GM12872 (cell line): ENCODE data around the gene CACNB1.

Experiments used
- TF ChIP-seq, protein P1 (sequence below): IDR thresholded peaks from 3 replicates; pipeline ENCODE4 v1.5.1; 2011; ENCODE audit warnings: low read depth, mild to moderate bottlenecking, low read length, moderate library complexity; ENCODE audit not compliant: insufficient read depth

Gene CACNB1

DNA sequence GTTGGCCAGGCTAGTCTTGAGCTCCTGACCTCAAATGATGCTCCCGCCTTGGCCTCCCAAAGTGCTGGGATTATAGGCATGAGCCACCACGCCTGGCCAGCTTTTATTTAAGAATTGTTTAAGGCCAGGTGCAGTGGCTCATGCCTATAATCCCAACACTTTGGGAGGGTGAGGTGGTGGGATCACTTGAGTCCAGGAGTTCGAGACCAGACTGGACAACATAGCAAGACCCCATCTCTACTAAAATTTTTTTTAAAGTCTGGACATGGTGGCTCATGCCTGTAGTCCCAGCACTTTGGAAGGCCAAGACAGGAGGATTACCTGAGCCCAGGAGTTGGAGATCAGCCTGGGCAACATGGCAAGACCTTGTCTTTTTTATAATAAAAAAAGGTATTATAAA lies 51.2 kb downstream of the CACNB1 start:
- TF ChIP-seq, protein P1, sequence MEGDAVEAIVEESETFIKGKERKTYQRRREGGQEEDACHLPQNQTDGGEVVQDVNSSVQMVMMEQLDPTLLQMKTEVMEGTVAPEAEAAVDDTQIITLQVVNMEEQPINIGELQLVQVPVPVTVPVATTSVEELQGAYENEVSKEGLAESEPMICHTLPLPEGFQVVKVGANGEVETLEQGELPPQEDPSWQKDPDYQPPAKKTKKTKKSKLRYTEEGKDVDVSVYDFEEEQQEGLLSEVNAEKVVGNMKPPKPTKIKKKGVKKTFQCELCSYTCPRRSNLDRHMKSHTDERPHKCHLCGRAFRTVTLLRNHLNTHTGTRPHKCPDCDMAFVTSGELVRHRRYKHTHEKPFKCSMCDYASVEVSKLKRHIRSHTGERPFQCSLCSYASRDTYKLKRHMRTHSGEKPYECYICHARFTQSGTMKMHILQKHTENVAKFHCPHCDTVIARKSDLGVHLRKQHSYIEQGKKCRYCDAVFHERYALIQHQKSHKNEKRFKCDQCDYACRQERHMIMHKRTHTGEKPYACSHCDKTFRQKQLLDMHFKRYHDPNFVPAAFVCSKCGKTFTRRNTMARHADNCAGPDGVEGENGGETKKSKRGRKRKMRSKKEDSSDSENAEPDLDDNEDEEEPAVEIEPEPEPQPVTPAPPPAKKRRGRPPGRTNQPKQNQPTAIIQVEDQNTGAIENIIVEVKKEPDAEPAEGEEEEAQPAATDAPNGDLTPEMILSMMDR: no peak

DNA sequence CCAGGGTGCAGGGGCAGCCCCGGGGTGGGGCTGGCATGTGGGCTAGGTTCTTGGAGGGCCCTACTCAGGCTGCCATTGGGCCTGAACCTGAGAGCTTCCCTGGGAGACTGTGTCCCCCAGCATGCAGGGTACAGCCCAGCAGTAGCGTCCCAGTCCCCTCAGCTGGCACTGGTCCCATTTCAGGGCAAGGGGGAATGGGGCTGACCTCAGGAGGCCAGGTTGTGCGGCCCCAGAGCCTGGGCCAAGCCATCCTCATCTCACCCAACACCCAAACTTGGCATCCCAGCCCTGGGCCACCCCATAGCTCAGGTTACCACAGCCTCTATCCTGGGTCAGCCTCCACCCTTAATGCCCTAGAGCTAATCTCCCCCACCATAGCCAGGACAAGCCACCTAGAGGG lies 52.3 kb downstream of the CACNB1 start:
- TF ChIP-seq, protein P1: no peak

DNA sequence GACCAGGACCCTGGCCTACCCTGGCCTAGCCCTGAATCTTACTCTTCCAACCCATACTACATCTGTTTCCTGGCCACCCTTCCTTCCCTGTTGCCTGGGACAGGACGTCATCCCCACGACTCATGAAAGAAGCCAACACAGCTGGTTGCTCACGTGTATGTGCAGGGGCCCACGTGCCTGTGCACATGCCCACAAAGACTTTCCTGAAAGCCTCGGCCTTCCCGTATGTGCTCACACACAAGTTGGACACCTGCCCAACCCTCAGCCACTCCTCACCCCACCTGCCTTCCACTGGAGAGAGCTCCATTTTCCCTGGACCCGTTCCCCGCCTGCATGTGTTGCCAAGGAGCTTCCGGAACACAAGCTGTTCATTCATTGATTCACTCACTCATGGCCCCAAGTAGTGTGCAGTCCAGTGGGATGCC lies 53.0 kb downstream of the CACNB1 start:
- TF ChIP-seq, protein P1: no peak

DNA sequence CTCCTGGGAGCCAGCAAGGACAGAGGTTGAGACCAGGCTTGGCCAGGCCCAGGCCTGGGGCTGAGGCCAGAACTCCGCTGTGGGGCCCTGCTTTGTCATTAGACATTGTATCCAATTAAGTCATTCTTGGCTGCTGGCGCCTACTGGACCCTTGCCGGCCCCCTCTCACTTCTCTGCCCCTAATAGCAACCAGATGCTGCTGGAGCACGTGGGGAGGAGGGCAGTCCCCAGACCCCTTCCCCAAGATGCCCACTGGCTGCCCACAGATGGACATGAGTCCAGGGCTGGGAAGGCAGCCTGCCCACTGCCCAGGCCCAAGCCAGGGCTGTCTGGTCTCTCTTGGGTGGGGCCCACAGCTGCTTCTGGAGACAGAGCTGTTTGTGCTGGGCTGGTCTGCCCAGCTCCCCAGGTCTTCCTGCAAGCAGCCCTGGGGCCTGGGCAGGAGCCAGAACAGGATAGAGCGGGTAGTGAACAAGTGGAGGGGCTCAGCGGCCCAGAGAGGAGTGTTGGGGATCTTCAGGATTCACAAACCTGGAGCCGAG lies 53.8 kb downstream of the CACNB1 start:
- TF ChIP-seq, protein P1: no peak

DNA sequence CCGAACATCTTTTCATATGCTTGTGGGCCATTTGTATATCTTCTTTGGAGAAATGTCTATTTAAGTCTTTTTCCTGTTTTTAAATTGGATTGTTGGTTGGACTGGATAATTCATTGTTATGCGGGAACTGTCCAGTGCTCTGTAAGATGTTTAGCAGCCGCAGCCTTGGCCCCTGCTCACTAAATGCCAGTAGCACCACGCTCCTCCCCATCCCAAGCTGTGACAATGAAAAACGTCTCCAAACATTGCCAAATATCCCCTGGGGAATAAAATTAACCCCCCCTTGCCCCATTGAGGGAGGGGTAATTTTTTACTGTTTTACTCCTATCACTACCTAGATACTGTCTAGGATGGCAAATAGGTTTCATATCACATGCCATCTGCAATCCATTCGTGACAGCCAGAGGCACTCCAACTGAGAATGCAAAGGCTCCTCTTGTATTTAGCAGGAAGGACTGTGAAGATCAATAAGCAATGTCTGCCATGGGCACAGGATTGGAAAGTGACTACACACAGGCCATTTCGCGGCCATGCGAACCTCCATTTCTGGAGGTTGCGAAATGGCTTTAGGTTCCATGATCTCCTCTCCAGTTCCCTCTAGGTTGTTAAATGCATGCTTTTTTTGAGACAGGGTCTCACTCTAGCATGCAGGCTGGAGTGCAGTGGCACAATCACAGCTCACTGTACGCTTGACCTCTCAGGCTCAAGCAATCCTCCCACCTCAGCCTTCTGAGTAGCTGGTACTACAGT lies 55.4 kb downstream of the CACNB1 start:
- TF ChIP-seq, protein P1: no peak

DNA sequence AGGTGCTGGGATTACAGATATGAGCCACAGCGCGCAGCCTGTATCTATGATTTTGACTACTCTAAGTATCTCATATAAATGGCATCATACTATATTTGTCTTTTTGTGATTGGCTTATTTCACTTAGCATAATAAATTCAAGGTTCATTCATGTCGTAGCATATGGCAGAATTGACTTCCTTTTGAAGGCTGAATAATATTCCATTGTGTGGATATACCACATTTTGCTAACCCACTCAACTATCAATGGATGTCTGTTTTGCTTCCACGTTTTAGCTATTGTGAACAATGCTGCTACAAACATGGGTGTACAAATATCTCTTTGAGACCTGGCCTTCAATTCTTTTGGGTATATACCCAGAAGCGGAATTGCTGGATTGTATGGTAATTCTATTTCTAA lies 56.2 kb downstream of the CACNB1 start:
- TF ChIP-seq, protein P1: no peak

DNA sequence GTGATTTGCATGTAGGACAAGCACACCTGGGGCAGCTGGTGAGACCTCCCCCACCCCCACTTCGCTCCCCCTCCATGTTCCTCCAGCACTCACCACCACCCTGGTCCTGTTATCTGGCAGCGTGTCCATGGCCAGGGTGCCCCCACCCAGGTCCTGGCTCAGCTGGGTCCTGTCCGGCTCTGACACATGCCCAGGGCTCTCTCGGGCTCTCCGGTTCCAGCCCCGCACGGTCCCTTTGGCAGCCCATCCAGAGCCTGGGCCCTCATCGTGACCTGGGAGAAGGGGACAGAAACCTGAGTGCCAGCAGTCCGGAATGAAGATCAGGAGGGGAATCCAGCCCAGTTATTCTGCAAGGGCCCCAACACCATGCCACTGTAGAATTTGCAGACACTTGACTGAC lies 57.9 kb downstream of the CACNB1 start:
- TF ChIP-seq, protein P1: no peak
